CD14-positive monocyte (primary cell): ENCODE results near the gene TSPAN7. TPM values are rescaled to one million over a fixed set of nuclear protein-coding genes. Genes with fewer than 3 reads are reported as not detected.

ENCODE experiments used
- DNase-seq, 3 donors: peaks; one replicate each; pipeline ENCODE4 v3.0.0-alpha.2; 2011 to 2022
- H2AFZ ChIP-seq: 2 replicates; pipeline ENCODE4 v1.6.0; 2012; ENCODE audit warnings: mild to moderate bottlenecking, low read depth, low read length, inconsistent platforms; ENCODE audit not compliant: insufficient read depth, poor library complexity, severe bottlenecking
- H3K27ac ChIP-seq, 2 donors: 1 replicate in 1 of 2; 2 replicates in 1 of 2; pipeline ENCODE4 v1.5.1; 2012 to 2013; ENCODE audit warnings: low read length in 2 of 2, control low read depth in 1 of 2, inconsistent platforms in 1 of 2, low read depth in 1 of 2, mild to moderate bottlenecking in 1 of 2
- H3K27me3 ChIP-seq, 2 donors: one replicate each; pipeline versions ENCODE4 v1.6.0 to v1.6.1; 2011 to 2013; ENCODE audit warnings: low read length in 2 of 2; ENCODE audit not compliant: control insufficient read depth in 2 of 2, insufficient read depth in 2 of 2
- H3K36me3 ChIP-seq, 2 donors: replicated peaks in 1 of 2; 1 replicate in 1 of 2; 2 replicates in 1 of 2; pipeline versions ENCODE4 v1.5.1 to v1.6.1; 2012 to 2013; ENCODE audit warnings: low read length in 2 of 2, control low read depth in 1 of 2, inconsistent platforms in 1 of 2, mild to moderate bottlenecking in 1 of 2; ENCODE audit not compliant: insufficient read depth in 2 of 2, control insufficient read depth in 1 of 2
- H3K4me1 ChIP-seq, 2 donors: 1 replicate in 1 of 2; 2 replicates in 1 of 2; pipeline versions ENCODE4 v1.5.1 to v1.6.1; 2012 to 2013; ENCODE audit warnings: low read length in 2 of 2, control low read depth in 1 of 2, inconsistent platforms in 1 of 2, mild to moderate bottlenecking in 1 of 2, moderate library complexity in 1 of 2; ENCODE audit not compliant: insufficient read depth in 2 of 2, control insufficient read depth in 1 of 2
- H3K4me2 ChIP-seq: replicated peaks from 2 replicates; pipeline ENCODE3; 2012; ENCODE audit warnings: low read length, moderate library complexity, mild to moderate bottlenecking; ENCODE audit not compliant: poor library complexity, severe bottlenecking; ENCODE audit errors: extremely low read depth
- H3K4me3 ChIP-seq, 3 experiments: fragments of 200-600 bp in 1 of 3; sonication (generic) in 1 of 3; replicated peaks in 1 of 3; 1 replicate in 2 of 3; 2 replicates in 1 of 3; pipeline ENCODE4 v1.5.1; 2011 to 2013; ENCODE audit warnings: low read length in 3 of 3, mild to moderate bottlenecking in 3 of 3, control low read depth in 2 of 3, low read depth in 2 of 3, inconsistent platforms in 1 of 3, moderate library complexity in 1 of 3
- H3K79me2 ChIP-seq: 2 replicates; pipeline ENCODE4 v1.6.0; 2012; ENCODE audit warnings: mild to moderate bottlenecking, control low read depth, inconsistent platforms, low read length, moderate library complexity; ENCODE audit not compliant: insufficient read depth
- H3K9ac ChIP-seq: 2 replicates; pipeline ENCODE4 v1.6.0; 2017; ENCODE audit warnings: low read length, mild to moderate bottlenecking; ENCODE audit not compliant: insufficient read depth, poor library complexity, severe bottlenecking
- H3K9me3 ChIP-seq, 2 donors: replicated peaks in 1 of 2; 1 replicate in 1 of 2; 2 replicates in 1 of 2; pipeline versions ENCODE4 v1.5.1 to v1.6.1; 2012 to 2013; ENCODE audit warnings: low read length in 2 of 2, control low read depth in 1 of 2; ENCODE audit not compliant: control insufficient read depth in 1 of 2, insufficient read depth in 1 of 2
- H4K20me1 ChIP-seq: 2 replicates; pipeline ENCODE4 v1.6.0; 2012; ENCODE audit warnings: mild to moderate bottlenecking, low read length, control low read depth, moderate library complexity; ENCODE audit not compliant: insufficient read depth
- H3K27ac Mint-ChIP-seq, 7 donors: one replicate each; pipeline ENCODE4 v1.8.0; 2020; ENCODE audit warnings: mild to moderate bottlenecking in 7 of 7, mixed read lengths in 7 of 7, moderate library complexity in 6 of 7, inconsistent platforms in 2 of 7
- H3K27me3 Mint-ChIP-seq, 3 donors: one replicate each; pipeline ENCODE4 v1.8.0; 2021 to 2022; ENCODE audit warnings: low read depth in 3 of 3, mild to moderate bottlenecking in 3 of 3, mixed read lengths in 3 of 3, moderate library complexity in 3 of 3, inconsistent platforms in 1 of 3
- H3K36me3 Mint-ChIP-seq, 2 donors: one replicate each; pipeline ENCODE4 v1.8.0; 2020; ENCODE audit warnings: mixed read lengths in 2 of 2, inconsistent platforms in 1 of 2, mild to moderate bottlenecking in 1 of 2
- H3K4me1 Mint-ChIP-seq: one replicate; pipeline ENCODE4 v1.8.0; 2020; ENCODE audit warnings: mild to moderate bottlenecking, mixed read lengths
- H3K4me3 Mint-ChIP-seq, 2 donors: one replicate each; pipeline ENCODE4 v1.8.0; 2020; ENCODE audit warnings: mild to moderate bottlenecking in 2 of 2, mixed read lengths in 2 of 2, moderate library complexity in 1 of 2
- H3K9me3 Mint-ChIP-seq, 7 donors: one replicate each; pipeline ENCODE4 v1.8.0; 2020 to 2022; ENCODE audit warnings: mixed read lengths in 7 of 7, mild to moderate bottlenecking in 6 of 7, moderate library complexity in 6 of 7, inconsistent platforms in 2 of 7
- CTCF ChIP-seq: fragments of 200-600 bp; IDR thresholded peaks from one replicate; pipeline ENCODE4 v1.8.0; 2022; ENCODE audit warnings: antibody characterized with exemption, mild to moderate bottlenecking
- WGBS: methylation state at CpG from one replicate; pipeline ENCODE4 v1.1.5; 2013; ENCODE audit warnings: missing lambda C conversion rate; ENCODE audit not compliant: insufficient coverage; 5-methylcytosine and 5-hydroxymethylcytosine counted together
- intact Hi-C, 2 donors: fragments of 100-400 bp; cut with micrococcal nuclease; formaldehyde crosslinking; loops; one replicate each; pipeline versions ENCODE4 v1.15.0 to v1.15.1; 2023
- polyA minus RNA-seq: library from RNA; depleted of rRNA, polyadenylated mRNA; stranded (reverse); fragments of >200 nt; gene quantifications from 2 replicates; pipeline ENCODE4 v1.2.3, GENCODE V29; 2012
- polyA plus RNA-seq, 3 donors: library from polyadenylated mRNA; depleted of rRNA in 1 of 3; unstranded in 2 of 3; stranded (reverse) in 1 of 3; fragments of 300-500 nt in 2 of 3; fragments of >200 nt in 1 of 3; fragmentation: Illumina TruSeq in 2 of 3; gene quantifications; 1 replicate in 2 of 3; 2 replicates in 1 of 3; pipeline ENCODE4 v1.2.3, GENCODE V29; 2012 to 2021
- total RNA-seq, 12 experiments: library from RNA in 1 of 12; stranded (reverse) in 1 of 12; fragments of 120-200 nt in 1 of 12; gene quantifications; one replicate each; pipeline ENCODE4 v1.2.4 and lab custom pipeline; 2013 to 2026; ENCODE audit warnings: mixed read lengths in 6 of 12, inconsistent platforms in 1 of 12

Gene TSPAN7
- 0.83 TPM for total RNA-seq (2013)
- polyA plus RNA-seq (not detected), polyA minus RNA-seq (not detected in 2 replicates), total RNA-seq (lab: John Stamatoyannopoulos, UW) (0 to 3.4 (median 0) reads per million in 11 experiments)

GRCh38 chrX:38561126-38561868, at the start of gene TSPAN7:
TSPAN7 (plus strand) TSS chrX:38561542; CDS start chrX:38561547, 5 bp downstream.
- peak within 1 kb of the TSS in 1 of 7 donors; percentile 11 for H3K27ac Mint-ChIP-seq
- H3K27ac ChIP-seq = no peak within 1 kb of the TSS
- peaks cover 0 to 10% (median 4%) of the 10 kb centered on the region in 7 donors for H3K9me3 Mint-ChIP-seq
- H3K4me3 Mint-ChIP-seq = peak within 1 kb of the TSS; percentile 80 to 92
- peak within 1 kb of the TSS; percentile 41 to 73 (median 46) for H3K4me3 ChIP-seq
- H3K4me2 ChIP-seq = peak within 1 kb of the TSS; percentile 78
- DNase-seq = peak; percentile 55 to 70 (median 60)
- peaks cover 9 to 25% (median 16%) of the 10 kb centered on the region in 3 donors for H3K27me3 Mint-ChIP-seq
- peaks cover 14% of the 10 kb centered on the region for H3K4me1 Mint-ChIP-seq
- peak within 1 kb of the TSS; percentile 77 for H2AFZ ChIP-seq
- H3K9me3 ChIP-seq = peaks cover 0 to 6% of the 10 kb centered on the region in 2 donors
- H3K36me3 Mint-ChIP-seq = no peaks in the 10 kb centered on the region
- 0% methylated on average over 19 of the region's 78 CpGs for WGBS
- no peaks in the 10 kb centered on the region for H3K36me3 ChIP-seq
- H4K20me1 ChIP-seq = no peaks in the 10 kb centered on the region
- H3K9ac ChIP-seq = peak within 1 kb of the TSS; percentile 22
- intact Hi-C loops = no loop called here
- peaks cover 4 to 17% of the 10 kb centered on the region in 2 donors for H3K27me3 ChIP-seq
- TF ChIP-seq CTCF = no peak
- no peaks in the 10 kb centered on the region for H3K79me2 ChIP-seq
- peaks cover 12 to 16% of the 10 kb centered on the region in 2 donors for H3K4me1 ChIP-seq

GRCh38 chrX:38513112-38513742, 48.1 kb upstream of the TSPAN7 start:
- H3K27ac Mint-ChIP-seq = no peak overlapping the region
- Histone ChIP-seq H2AFZ (no peak overlapping the region), H3K79me2 (no peaks in the 10 kb centered on the region), H4K20me1 (no peaks in the 10 kb centered on the region), H3K27me3 (no peaks in the 10 kb centered on the region), H3K4me2 (no peak overlapping the region), H3K27ac (no peak overlapping the region), H3K36me3 (no peaks in the 10 kb centered on the region), H3K9me3 (no peaks in the 10 kb centered on the region), H3K9ac (no peak overlapping the region), H3K4me1 (peaks cover 0 to 5% of the 10 kb centered on the region in 2 donors), H3K4me3 (no peak overlapping the region)
- H3K27me3 Mint-ChIP-seq = peaks cover 0 to 2% (median 1%) of the 10 kb centered on the region in 3 donors
- no peak for TF ChIP-seq CTCF
- WGBS = no CpG with 5 or more reads among the region's 5 CpGs
- no peaks in the 10 kb centered on the region for H3K9me3 Mint-ChIP-seq
- DNase-seq = no peak
- H3K4me1 Mint-ChIP-seq = peaks cover 11% of the 10 kb centered on the region
- intact Hi-C loops = no loop called here
- H3K36me3 Mint-ChIP-seq = no peaks in the 10 kb centered on the region
- no peak overlapping the region for H3K4me3 Mint-ChIP-seq
